Activated T-helper 17 cell treated with anti-CD3 and anti-CD28 coated beads, Interleukin-2, amount 50 U/mL, for 72 hours (primary cell): ENCODE data around the gene CCDC178. TPM values are rescaled to one million over a fixed set of nuclear protein-coding genes. Genes with fewer than 3 reads are reported as not detected.

Experiments
- ATAC-seq: fragments of 150-1000 bp; cut with Tn5 transposase; replicated peaks from 2 replicates; pipeline ENCODE4 v1.10.0; 2021; ENCODE audit warnings: mild to moderate bottlenecking, moderate library complexity
- H3K27ac Mint-ChIP-seq: one replicate; pipeline ENCODE4 v1.8.0; 2022; ENCODE audit warnings: mixed read lengths
- H3K27me3 Mint-ChIP-seq: one replicate; pipeline ENCODE4 v1.8.0; 2022; ENCODE audit warnings: mixed read lengths
- H3K36me3 Mint-ChIP-seq: one replicate; pipeline ENCODE4 v1.8.0; 2022; ENCODE audit warnings: low read depth, mild to moderate bottlenecking, mixed read lengths
- H3K4me1 Mint-ChIP-seq: one replicate; pipeline ENCODE4 v1.8.0; 2022; ENCODE audit warnings: mixed read lengths
- H3K4me3 Mint-ChIP-seq: one replicate; pipeline ENCODE4 v1.8.0; 2022; ENCODE audit warnings: mild to moderate bottlenecking, mixed read lengths
- H3K9me3 Mint-ChIP-seq: one replicate; pipeline ENCODE4 v1.8.0; 2022; ENCODE audit warnings: mixed read lengths
- total RNA-seq, 2 donors: library from RNA; stranded (reverse); gene quantifications; one replicate each; pipeline ENCODE4 v1.2.3, GENCODE V29; 2022

CCDC178 gene
- total RNA-seq, 2 donors from 2014 or later = not detected

DNA sequence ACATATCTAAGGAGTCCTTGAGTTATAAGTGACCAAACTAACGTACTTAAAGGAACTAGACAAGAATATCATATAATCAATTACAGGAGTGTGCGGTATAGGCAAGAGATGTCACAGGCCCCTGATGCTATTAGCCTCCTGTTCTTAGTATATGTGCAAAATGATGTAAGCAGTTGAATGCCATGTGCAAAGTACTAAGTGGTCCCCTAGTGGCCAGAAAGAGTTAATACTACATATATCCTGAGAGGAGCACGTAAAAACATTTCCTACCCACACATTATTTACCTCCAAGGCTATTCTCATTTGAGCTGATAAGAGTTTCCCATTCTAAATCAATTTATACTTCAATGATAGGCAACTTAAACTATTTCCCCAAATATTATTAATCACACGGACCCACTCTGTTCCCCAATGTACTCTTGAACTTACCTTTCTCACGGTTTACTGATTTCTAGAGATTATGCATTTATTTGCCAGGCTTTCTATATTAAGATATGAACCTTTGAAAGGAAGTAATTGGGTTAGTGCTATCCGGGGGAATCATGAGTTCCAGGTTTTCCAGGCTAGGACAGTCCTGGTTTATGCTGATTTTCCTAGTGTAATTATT is 509.7 kb downstream of the CCDC178 start:
- Mint-ChIP-seq H3K27ac (no peak overlapping the region), H3K4me3 (no peak overlapping the region), H3K27me3 (no peaks in the 10 kb centered on the region), H3K9me3 (peaks cover 4% of the 10 kb centered on the region), H3K36me3 (no peaks in the 10 kb centered on the region), H3K4me1 (no peaks in the 10 kb centered on the region)
- ATAC-seq = peak; percentile 34

DNA sequence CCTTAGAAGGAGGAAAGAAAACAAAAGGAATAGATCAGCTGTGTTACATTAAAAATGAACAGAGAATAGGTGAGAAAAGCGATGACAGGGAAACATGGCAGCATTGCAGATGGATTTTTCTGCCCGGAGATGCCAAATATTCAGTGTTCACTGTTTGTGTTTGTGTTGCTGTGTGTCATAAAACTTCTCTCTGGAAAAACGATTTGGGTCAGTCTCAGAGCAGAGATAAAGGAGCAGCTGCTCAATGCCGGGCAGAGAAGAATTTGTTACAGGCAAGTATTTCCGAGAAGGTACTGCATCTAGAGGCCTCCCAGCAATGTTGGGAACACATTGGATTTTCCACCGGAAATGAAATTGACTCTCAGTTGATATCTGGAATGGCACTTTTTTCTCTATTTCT is 511.3 kb downstream of the CCDC178 start:
- H3K4me1 Mint-ChIP-seq = no peaks in the 10 kb centered on the region
- ATAC-seq = no peak
- H3K4me3 Mint-ChIP-seq = no peak overlapping the region
- H3K27me3 Mint-ChIP-seq = no peaks in the 10 kb centered on the region
- peaks cover under 1% of the 10 kb centered on the region for H3K9me3 Mint-ChIP-seq
- H3K27ac Mint-ChIP-seq = no peak overlapping the region
- H3K36me3 Mint-ChIP-seq = no peaks in the 10 kb centered on the region

DNA sequence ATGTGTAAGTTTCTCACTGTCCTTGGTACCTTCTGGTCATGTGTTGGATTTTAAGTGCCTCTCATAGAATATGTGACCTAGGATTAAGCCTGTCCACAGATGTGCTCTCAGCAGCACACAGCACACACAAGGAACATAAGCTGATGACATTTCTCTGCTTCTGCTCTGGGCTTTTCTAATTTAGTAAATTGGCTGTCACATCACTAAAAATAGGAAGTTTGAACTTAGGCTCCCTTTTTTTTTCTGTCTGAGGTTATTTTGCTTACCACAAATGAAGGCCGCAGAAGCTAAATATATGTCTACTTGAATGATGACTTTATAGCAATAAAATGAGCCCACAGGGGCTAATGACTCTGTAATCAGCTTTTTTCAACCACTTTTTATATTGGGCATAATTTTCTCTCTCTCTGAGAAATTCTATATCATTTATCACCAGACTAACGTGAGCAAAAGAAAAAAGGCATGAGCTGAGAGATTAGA is 517.5 kb downstream of the CCDC178 start:
- H3K27ac Mint-ChIP-seq = no peak overlapping the region
- no peaks in the 10 kb centered on the region for H3K36me3 Mint-ChIP-seq
- H3K4me1 Mint-ChIP-seq = no peaks in the 10 kb centered on the region
- no peak overlapping the region for H3K4me3 Mint-ChIP-seq
- no peaks in the 10 kb centered on the region for H3K9me3 Mint-ChIP-seq
- no peak for ATAC-seq
- H3K27me3 Mint-ChIP-seq = no peaks in the 10 kb centered on the region

DNA sequence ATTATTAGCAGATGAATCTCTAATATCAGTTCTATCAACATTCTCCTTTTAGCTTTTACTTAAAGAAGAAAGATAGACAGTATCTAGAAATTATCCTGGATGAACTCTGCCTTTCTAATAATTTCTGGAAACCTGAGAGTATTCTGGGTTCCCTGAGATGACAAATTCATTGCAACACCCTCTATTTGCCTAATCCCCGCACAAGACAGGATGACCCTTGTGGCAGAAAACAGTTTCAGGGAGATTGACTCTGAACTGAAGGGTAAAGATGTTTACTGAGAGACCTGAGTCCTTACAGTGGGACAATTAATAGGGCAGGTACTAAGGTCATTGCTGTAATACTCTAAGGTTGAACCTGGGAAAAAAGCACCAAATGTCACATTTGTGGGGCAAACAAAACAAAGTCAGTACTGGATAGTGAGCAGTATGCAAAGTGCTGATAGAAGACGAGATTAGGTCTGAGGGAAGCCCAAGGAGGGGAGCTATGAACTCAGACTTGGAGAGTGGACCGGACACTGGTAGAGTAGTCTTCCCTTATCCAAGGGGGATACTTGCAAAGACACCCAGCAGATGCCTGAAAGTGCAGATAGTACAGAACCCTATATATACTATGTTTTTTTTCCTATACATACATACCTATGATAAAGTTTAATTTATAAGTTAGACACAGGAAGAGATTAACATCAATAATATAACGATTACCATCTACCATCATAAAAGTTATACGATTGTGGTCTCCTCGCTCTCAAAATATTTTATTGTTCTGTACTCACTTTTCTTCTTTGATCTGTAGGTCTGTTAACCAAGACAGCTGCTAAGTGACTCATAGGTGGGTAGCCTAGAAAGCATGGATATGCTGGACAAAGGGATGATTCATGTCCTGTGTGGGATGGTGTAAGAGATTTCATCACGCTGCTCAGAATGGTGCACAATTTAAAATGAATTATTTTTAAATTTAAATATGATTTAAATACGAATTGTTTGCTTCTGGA is 519.4 kb downstream of the CCDC178 start:
- no peak for ATAC-seq
- Mint-ChIP-seq H3K4me1 (no peaks in the 10 kb centered on the region), H3K27ac (no peak overlapping the region), H3K9me3 (no peaks in the 10 kb centered on the region), H3K36me3 (no peaks in the 10 kb centered on the region), H3K4me3 (no peak overlapping the region), H3K27me3 (no peaks in the 10 kb centered on the region)

GRCh38 chr18:32919799-32920198 is 520.7 kb downstream of the CCDC178 start:
- Mint-ChIP-seq H3K4me3 (no peak overlapping the region), H3K27me3 (no peaks in the 10 kb centered on the region), H3K9me3 (peaks cover 3% of the 10 kb centered on the region), H3K4me1 (no peaks in the 10 kb centered on the region), H3K27ac (no peak overlapping the region), H3K36me3 (no peaks in the 10 kb centered on the region)
- ATAC-seq = no peak

GRCh38 chr18:32918692-32919250 is 521.8 kb downstream of the CCDC178 start:
- Mint-ChIP-seq H3K4me3 (no peak overlapping the region), H3K4me1 (no peaks in the 10 kb centered on the region), H3K27me3 (peaks cover 1% of the 10 kb centered on the region), H3K27ac (no peak overlapping the region), H3K36me3 (no peaks in the 10 kb centered on the region), H3K9me3 (peaks cover 3% of the 10 kb centered on the region)
- ATAC-seq = no peak

- peaks cover 3% of the 10 kb centered on the region for H3K9me3 Mint-ChIP-seq
- no peaks in the 10 kb centered on the region for H3K4me1 Mint-ChIP-seq
- H3K27ac Mint-ChIP-seq = no peak overlapping the region
- ATAC-seq = no peak
- no peaks in the 10 kb centered on the region for H3K36me3 Mint-ChIP-seq
- H3K27me3 Mint-ChIP-seq = peaks cover 3% of the 10 kb centered on the region
- no peak overlapping the region for H3K4me3 Mint-ChIP-seq
Observed at GRCh38 chr18:32915516-32915915, 525.0 kb downstream of the CCDC178 start.

DNA sequence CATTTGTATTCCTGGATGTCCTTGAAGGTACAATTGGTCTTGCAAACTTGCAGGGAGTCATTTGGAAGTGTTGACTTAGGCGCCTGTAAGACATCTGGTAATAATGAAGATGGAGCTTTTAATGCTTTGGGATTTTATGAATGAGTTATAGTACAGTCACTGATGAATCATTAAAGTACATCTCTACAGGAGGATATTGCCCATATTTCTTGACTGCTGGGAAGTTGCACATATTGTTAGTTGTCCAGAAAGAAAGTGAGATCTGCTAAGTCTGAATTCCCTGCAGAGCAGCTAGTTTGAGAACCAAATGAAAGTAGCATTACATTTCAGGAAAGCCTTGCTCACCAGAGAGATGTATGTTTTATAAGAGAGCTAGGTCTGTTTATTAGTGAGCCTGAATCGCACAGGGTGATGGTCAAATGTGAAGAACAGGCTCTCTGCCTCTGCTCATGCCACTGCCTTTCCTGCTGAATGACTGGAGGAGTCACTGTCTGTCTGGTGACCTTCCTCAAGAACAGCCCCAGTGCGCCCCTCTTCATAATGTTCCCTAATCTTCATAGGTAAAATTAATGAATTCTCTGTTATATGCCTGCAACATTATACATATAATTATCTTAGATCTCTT is 528.7 kb downstream of the CCDC178 start:
- no peak overlapping the region for H3K27ac Mint-ChIP-seq
- H3K4me3 Mint-ChIP-seq = no peak overlapping the region
- ATAC-seq = no peak
- peaks cover 3% of the 10 kb centered on the region for H3K9me3 Mint-ChIP-seq
- H3K27me3 Mint-ChIP-seq = peaks cover 3% of the 10 kb centered on the region
- no peaks in the 10 kb centered on the region for H3K4me1 Mint-ChIP-seq
- H3K36me3 Mint-ChIP-seq = no peaks in the 10 kb centered on the region

DNA sequence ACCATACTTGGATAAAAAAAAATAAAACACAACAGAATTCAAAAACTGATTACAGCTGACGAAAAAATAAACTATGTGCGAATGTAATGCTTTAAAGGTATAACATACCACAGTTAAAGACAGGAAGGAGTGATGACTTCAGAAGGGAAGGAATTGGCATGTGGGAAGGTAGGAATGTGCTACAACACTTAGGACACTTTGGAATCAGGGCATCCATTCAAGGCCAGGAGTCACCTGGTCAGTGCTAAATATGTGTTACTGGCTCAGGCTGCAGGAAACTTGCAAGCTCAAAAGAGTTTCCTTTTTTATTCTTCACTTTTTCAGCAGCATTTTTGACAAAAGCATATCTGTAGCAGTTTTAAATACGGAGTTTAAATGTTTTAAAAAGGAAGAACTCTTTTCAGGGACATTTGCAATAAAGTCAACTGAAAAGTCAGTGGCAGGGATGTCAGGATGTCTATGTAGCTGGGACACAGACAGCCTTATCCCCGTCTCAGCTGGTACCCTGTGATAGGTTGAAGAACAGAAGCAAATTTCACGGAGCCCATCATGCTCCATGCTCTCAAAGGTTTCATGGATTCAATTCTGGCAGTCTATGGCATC is 529.7 kb downstream of the CCDC178 start:
- Mint-ChIP-seq H3K36me3 (no peaks in the 10 kb centered on the region), H3K27ac (no peak overlapping the region), H3K27me3 (peaks cover 3% of the 10 kb centered on the region), H3K9me3 (peaks cover 5% of the 10 kb centered on the region), H3K4me3 (no peak overlapping the region), H3K4me1 (no peaks in the 10 kb centered on the region)
- no peak for ATAC-seq

DNA sequence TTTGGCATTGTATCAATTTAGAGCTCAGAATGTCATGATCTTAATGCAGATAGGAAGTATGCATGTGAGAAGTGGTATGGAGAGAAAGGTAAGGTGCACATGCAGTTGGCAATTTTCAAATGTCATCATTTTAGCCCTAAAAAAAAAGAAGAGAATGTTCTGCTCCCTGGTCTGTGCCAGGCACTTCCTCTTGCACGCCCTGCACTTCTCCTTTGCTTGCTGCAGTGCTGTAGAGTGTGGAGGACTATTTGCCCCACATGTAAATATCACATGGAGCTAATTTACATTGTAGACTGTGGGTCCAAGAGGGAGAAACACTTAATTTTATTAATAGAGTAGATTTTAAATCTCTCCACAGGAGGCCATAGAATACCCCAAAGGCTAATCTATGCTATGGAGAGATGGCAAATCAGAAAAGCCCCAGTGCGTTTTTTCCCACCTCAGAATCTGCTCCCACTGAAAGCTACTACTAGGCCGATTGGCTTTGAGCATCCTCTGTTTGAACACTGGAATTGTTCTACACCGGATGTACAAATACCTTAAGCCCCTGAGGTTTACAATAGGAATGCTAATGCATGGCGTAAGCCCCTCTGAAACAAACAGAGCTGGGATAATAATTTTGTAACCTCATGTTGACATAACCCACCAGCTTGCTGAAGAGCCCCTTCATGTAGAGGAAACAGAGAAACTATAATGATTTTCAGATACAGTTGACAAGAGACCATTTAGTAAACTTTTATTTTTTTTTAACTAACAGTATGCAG is 530.5 kb downstream of the CCDC178 start:
- Mint-ChIP-seq H3K27ac (no peak overlapping the region), H3K9me3 (peaks cover 5% of the 10 kb centered on the region), H3K4me3 (no peak overlapping the region), H3K4me1 (no peaks in the 10 kb centered on the region), H3K27me3 (peaks cover 3% of the 10 kb centered on the region), H3K36me3 (no peaks in the 10 kb centered on the region)
- no peak for ATAC-seq

GRCh38 chr18:32908424-32908805 is 532.1 kb downstream of the CCDC178 start:
- Mint-ChIP-seq H3K27ac (no peak overlapping the region), H3K27me3 (no peaks in the 10 kb centered on the region), H3K9me3 (peaks cover 5% of the 10 kb centered on the region), H3K36me3 (no peaks in the 10 kb centered on the region), H3K4me1 (no peaks in the 10 kb centered on the region), H3K4me3 (no peak overlapping the region)
- ATAC-seq = no peak

DNA sequence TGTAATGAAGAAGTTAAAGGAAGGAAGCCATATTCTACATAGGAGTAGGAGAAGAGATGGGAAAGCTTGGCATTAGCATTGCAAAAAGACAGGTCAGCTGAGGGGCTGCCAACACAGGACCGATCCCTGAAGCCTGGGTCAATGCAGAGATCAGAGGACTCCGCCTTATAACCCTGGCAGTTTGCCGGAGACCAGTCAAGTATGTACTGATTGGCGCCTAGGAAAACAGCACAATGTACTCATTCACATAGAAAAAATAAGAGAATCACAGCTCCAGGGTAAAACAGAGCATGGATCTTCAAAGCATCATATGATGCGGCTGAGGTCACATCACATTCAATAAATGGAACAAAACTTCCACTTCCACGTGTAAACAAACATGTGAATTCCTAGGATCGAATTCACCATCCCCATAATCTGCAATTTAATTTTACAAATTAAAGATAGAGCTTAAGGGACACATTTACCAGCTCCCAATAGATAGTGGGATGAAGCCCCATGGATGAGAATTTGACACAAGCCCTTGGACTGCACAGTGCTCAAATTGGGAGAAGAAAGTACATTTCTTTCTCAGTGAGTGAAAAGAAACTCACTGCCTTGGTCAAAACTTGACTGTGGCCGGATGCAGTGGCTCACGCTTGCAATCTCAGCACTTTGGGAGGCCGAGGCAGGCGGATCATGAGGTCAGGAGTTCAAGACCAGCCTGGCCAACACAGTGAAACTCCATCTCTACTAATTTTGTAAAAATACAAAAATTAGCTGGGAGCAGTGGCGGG is 532.7 kb downstream of the CCDC178 start:
- no peaks in the 10 kb centered on the region for H3K27me3 Mint-ChIP-seq
- ATAC-seq = no peak
- H3K27ac Mint-ChIP-seq = no peak overlapping the region
- no peaks in the 10 kb centered on the region for H3K36me3 Mint-ChIP-seq
- H3K9me3 Mint-ChIP-seq = peaks cover 5% of the 10 kb centered on the region
- H3K4me3 Mint-ChIP-seq = no peak overlapping the region
- H3K4me1 Mint-ChIP-seq = no peaks in the 10 kb centered on the region

- H3K36me3 Mint-ChIP-seq = no peaks in the 10 kb centered on the region
- H3K27me3 Mint-ChIP-seq = no peaks in the 10 kb centered on the region
- H3K27ac Mint-ChIP-seq = no peak overlapping the region
- no peaks in the 10 kb centered on the region for H3K4me1 Mint-ChIP-seq
- no peak for ATAC-seq
- H3K4me3 Mint-ChIP-seq = no peak overlapping the region
- H3K9me3 Mint-ChIP-seq = peaks cover 5% of the 10 kb centered on the region
Observed at GRCh38 chr18:32907311-32907585, 533.3 kb downstream of the CCDC178 start.
